GM12801 (cell line): ENCODE measurements around the gene TRAF3IP3.

Experiments
- CTCF ChIP-seq: IDR thresholded peaks from one replicate; pipeline ENCODE4 v1.5.1; 2011; ENCODE audit warnings: control low read depth; ENCODE audit not compliant: insufficient read length; ENCODE audit errors: extremely low read depth

The TRAF3IP3 gene

GRCh38 chr1:209755926-209756614 lies at the start of gene TRAF3IP3:
Gene TRAF3IP3 (plus strand): TSS chr1:209756053. CDS start chr1:209760040, 3,987 bp downstream.
- TF ChIP-seq CTCF: no peak

GRCh38 chr1:209706622-209707021 lies 49.2 kb upstream of the TRAF3IP3 start:
- no peak for TF ChIP-seq CTCF

- no peak for TF ChIP-seq CTCF
These were observed 48.5 kb upstream of the TRAF3IP3 start for GRCh38 chr1:209707308-209707707.

- TF ChIP-seq CTCF: no peak
These were observed 47.6 kb upstream of the TRAF3IP3 start for GRCh38 chr1:209708297-209708696.

GRCh38 chr1:209710093-209710492 lies 45.8 kb upstream of the TRAF3IP3 start:
- TF ChIP-seq CTCF: no peak

- no peak for TF ChIP-seq CTCF
These were observed 45.0 kb upstream of the TRAF3IP3 start for GRCh38 chr1:209710847-209711246.

GRCh38 chr1:209714338-209714737 lies 41.5 kb upstream of the TRAF3IP3 start:
- no peak for TF ChIP-seq CTCF
